ENCODE results near the gene AK3. TPM values are rescaled to one million over a fixed set of nuclear protein-coding genes. Genes with fewer than 3 reads are reported as not detected.

Gene AK3
- total RNA-seq, 2 donors from 2014 or later, result 37.5 to 44.9 TPM

DNA sequence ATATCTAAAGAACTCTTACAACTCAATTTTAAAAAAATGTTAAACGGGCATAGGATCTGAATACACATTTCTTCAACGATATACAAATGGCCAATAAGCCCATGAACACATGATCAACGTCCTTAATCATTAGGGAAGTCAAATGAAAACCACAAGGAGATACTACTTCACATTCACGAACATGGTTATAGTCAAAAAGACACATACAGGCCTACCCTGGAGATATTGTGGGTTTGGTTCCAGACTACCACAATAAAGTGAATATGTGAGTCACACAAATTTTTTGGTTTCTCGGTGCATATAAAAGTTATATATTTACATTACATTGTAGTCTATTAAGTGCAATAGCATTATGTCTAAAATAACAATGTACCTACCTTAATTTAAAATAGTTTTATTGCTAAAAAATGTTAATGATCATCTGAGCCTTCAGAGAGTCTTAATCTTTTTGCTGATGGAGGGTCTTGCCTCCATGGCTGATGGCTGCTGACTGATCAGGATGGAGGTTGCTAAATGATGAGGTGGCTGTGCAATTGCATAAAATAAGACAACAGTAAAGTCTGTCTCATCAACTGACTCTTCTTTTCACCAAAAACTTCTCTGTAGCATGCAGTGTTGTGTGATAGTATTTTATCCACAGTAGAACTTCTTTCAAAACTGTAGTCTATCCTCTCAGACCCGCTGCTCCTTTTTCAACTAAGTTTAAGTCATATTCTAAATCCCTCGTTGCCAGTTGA, 15.1 kb downstream of the AK3 start:
- Mint-ChIP-seq H3K27ac (no peak overlapping the region), H3K36me3 (peaks cover 0 to 28% of the 10 kb centered on the region in 2 donors), H3K9me3 (no peaks in the 10 kb centered on the region)
- peak; percentile 26 to 61 for ATAC-seq
- no peak for DNase-seq (ENCODE audit: low spot score in 2 of 2)

DNA sequence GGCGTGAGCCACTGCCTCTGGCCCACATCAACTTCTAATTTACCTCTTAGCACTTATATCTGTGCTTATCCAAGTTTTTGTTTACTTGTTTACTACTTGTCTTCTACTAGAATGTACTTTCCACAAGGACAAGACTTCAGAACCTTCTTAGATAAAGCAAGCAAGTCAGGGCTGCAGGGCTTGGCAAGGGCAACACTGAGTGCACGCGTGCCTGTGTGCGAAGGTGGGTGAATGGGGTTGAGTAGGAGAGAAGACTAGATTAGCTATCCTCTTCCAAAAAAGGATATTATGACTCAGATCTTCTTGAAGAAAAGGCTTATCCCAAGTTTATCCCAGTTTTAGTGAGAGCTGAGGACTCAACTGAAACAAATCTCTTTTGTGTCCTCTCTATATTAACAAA, 19.3 kb downstream of the AK3 start:
- peaks cover 6 to 31% of the 10 kb centered on the region in 2 donors for H3K36me3 Mint-ChIP-seq

DNA sequence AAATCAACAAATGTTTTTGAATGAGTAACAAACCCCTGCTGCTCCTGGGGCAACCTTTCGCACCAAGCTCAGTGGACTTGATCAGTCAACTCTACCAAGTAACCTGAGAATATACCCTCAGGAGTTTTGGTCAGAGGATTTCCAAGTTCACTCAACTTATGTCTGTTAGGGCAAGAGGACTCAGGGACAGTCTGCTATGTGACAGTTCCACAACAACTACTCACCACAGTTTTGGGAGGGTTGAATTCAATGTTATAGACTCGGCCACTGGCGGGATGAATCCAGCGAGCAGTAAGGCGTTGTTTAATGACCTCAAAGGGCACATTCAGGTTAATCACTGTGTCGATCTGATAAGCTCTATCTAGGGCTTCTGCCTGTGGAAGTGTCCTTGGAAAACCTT, 22.1 kb downstream of the AK3 start:
- Mint-ChIP-seq H3K9me3 (peaks cover 0 to 3% of the 10 kb centered on the region in 2 donors), H3K36me3 (peaks cover 6 to 9% of the 10 kb centered on the region in 2 donors), H3K27ac (no peak overlapping the region)
- ATAC-seq, result no peak
- no peak for DNase-seq (ENCODE audit: low spot score in 2 of 2)

More for the DNA sequence above, 19.3 kb downstream of the AK3 start:
- Mint-ChIP-seq H3K27ac (no peak overlapping the region), H3K9me3 (no peaks in the 10 kb centered on the region)
- DNase-seq (ENCODE audit: low spot score in 2 of 2) (no peak), ATAC-seq (no peak)

DNA sequence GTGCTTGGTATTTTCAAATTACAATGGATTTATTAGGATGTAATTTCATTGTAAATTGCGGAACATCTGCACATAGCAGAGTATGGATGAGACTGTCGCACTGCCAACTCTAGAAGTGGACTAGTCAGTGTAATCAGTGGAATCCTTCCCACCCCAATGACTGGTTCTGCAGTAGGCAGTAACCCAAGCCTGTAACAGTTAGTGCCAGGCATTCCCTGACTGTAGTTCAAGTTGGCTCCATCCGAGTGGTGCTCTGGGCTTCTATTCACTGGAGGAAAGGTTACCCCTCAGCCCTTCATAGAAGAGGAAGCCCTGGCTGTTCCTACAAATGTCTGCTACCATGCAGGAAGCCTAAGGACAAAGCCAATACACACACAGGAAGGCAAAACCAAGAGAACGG, 23.2 kb downstream of the AK3 start:
- H3K9me3 Mint-ChIP-seq, result peaks cover 0 to 6% of the 10 kb centered on the region in 2 donors
- ATAC-seq, result no peak
- DNase-seq (ENCODE audit: low spot score in 2 of 2), result no peak
- peaks cover 6% of the 10 kb centered on the region in 2 donors for H3K36me3 Mint-ChIP-seq
- H3K27ac Mint-ChIP-seq, result no peak overlapping the region

DNA sequence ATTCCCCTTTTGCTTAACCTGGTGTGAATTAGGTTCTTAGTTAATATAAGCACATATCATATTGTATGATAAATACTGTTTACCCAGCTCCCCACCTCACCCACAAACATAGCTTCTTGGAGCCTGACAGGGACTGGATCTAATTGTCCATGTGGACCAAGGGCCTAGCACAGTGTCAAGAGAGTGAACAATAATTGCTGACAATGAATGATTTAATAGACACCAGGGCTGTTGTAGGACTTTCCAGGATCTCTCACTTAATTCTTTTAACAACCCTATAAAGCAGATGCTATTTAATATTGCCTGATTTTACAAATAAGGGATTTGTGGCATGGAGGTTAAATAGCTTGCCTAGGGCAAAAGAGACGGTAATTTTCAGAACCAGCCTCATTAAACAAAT, 24.8 kb downstream of the AK3 start:
- peaks cover 8 to 10% of the 10 kb centered on the region in 2 donors for H3K36me3 Mint-ChIP-seq
- ATAC-seq, result no peak
- DNase-seq (ENCODE audit: low spot score in 2 of 2), result no peak
- H3K9me3 Mint-ChIP-seq, result peaks cover 0 to 6% of the 10 kb centered on the region in 2 donors
- H3K27ac Mint-ChIP-seq, result no peak overlapping the region

- no peak for DNase-seq (ENCODE audit: low spot score in 2 of 2)
- ATAC-seq, result no peak
- Mint-ChIP-seq H3K27ac (no peak overlapping the region), H3K36me3 (peaks cover 10 to 17% of the 10 kb centered on the region in 2 donors), H3K9me3 (peaks cover 0 to 6% of the 10 kb centered on the region in 2 donors)
These were observed 26.6 kb downstream of the AK3 start for GRCh38 chr9:4714266-4715016.

GRCh38 chr9:4713849-4714248, 27.2 kb downstream of the AK3 start:
- peak; percentile 29 to 34 for ATAC-seq

GRCh38 chr9:4709380-4709779, 31.6 kb downstream of the AK3 start:
- no peak for DNase-seq (ENCODE audit: low spot score in 2 of 2)
- H3K9me3 Mint-ChIP-seq, result peaks cover 0 to 6% of the 10 kb centered on the region in 2 donors
- peak overlapping the region in 1 of 2 donors; percentile 70 for H3K27ac Mint-ChIP-seq
- no peak for ATAC-seq
- peaks cover 4 to 37% of the 10 kb centered on the region in 2 donors for H3K36me3 Mint-ChIP-seq

More at GRCh38 chr9:4713849-4714248, 27.2 kb downstream of the AK3 start:
- H3K36me3 Mint-ChIP-seq, result peaks cover 5 to 23% of the 10 kb centered on the region in 2 donors
- peaks cover 0 to 6% of the 10 kb centered on the region in 2 donors for H3K9me3 Mint-ChIP-seq
- peak overlapping the region in 1 of 2 donors; percentile 46 for H3K27ac Mint-ChIP-seq
- DNase-seq (ENCODE audit: low spot score in 2 of 2), result no peak

- no peaks in the 10 kb centered on the region for H3K9me3 Mint-ChIP-seq
- ATAC-seq (no peak), DNase-seq (ENCODE audit: low spot score in 2 of 2) (no peak)
- H3K36me3 Mint-ChIP-seq, result peaks cover 7 to 39% of the 10 kb centered on the region in 2 donors
- no peak overlapping the region for H3K27ac Mint-ChIP-seq
These were observed 33.9 kb downstream of the AK3 start for GRCh38 chr9:4706971-4707622.

- Mint-ChIP-seq H3K9me3 (no peaks in the 10 kb centered on the region), H3K36me3 (peaks cover 5 to 43% of the 10 kb centered on the region in 2 donors), H3K27ac (no peak overlapping the region)
- DNase-seq (ENCODE audit: low spot score in 2 of 2) (no peak), ATAC-seq (no peak)
These were observed 35.0 kb downstream of the AK3 start for GRCh38 chr9:4706021-4706420.

GRCh38 chr9:4704129-4704528, 36.9 kb downstream of the AK3 start:
- no peaks in the 10 kb centered on the region for H3K9me3 Mint-ChIP-seq
- H3K36me3 Mint-ChIP-seq, result peaks cover 5 to 32% of the 10 kb centered on the region in 2 donors
- H3K27ac Mint-ChIP-seq, result no peak overlapping the region
- ATAC-seq, result peak; percentile 45 to 59
- DNase-seq (ENCODE audit: low spot score in 2 of 2), result no peak

- Mint-ChIP-seq H3K27ac (no peak overlapping the region), H3K9me3 (no peaks in the 10 kb centered on the region), H3K36me3 (peaks cover 5 to 17% of the 10 kb centered on the region in 2 donors)
- no peak for ATAC-seq
- no peak for DNase-seq (ENCODE audit: low spot score in 2 of 2)
These were observed 39.5 kb downstream of the AK3 start for GRCh38 chr9:4701526-4701925.

DNA sequence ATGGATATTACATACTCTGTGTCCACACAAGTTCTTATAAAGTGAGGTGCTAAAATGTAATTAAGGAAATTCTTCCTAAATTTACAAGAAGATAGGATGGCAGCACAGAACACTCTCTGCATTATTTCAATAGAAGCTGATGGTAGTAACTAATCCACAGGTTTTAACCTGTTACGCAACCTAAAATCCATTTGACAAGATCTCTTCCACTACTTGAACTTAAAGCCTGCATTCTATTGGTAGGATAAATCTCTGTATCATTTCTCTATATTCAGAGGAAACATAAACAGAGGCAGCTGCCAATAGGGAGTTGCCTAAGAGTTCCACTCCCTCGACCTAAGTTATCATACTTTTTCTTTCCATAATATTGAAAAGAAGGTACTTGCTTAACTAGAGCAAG, 40.1 kb downstream of the AK3 start:
- Mint-ChIP-seq H3K27ac (no peak overlapping the region), H3K36me3 (peaks cover 5 to 12% of the 10 kb centered on the region in 2 donors), H3K9me3 (no peaks in the 10 kb centered on the region)
- no peak for DNase-seq (ENCODE audit: low spot score in 2 of 2)
- no peak for ATAC-seq

DNA sequence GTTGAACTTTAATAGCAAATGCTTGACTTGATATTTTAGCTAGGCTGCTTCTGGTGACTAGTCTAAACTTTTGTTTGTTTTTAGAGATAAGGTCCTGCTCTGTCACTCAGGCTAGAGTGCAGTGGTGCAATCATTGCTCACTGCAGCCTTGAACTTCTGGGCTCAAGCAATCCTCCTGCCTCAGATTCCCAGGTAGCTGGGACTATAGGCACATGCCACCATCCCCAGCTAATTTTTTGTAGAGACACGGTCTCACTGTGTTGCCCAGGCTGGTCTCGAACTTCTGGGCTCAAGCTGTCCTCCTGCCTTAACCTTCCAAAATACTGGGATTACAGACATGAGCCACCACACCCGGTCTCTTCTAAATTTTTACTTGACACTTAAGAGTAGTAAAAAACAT, 40.9 kb downstream of the AK3 start:
- DNase-seq (ENCODE audit: low spot score in 2 of 2) (no peak), ATAC-seq (no peak)
- Mint-ChIP-seq H3K9me3 (no peaks in the 10 kb centered on the region), H3K27ac (no peak overlapping the region), H3K36me3 (peaks cover 5 to 10% of the 10 kb centered on the region in 2 donors)

GRCh38 chr9:4691795-4692194, 49.2 kb downstream of the AK3 start:
- ATAC-seq, result peak; percentile 46 to 60
- H3K27ac Mint-ChIP-seq, result no peak overlapping the region
- no peak for DNase-seq (ENCODE audit: low spot score in 2 of 2)
- no peaks in the 10 kb centered on the region for H3K9me3 Mint-ChIP-seq
- peaks cover 0 to 12% of the 10 kb centered on the region in 2 donors for H3K36me3 Mint-ChIP-seq

- H3K27ac Mint-ChIP-seq, result peak overlapping the region in 1 of 2 donors; percentile 64
- peaks cover 0 to 12% of the 10 kb centered on the region in 2 donors for H3K36me3 Mint-ChIP-seq
- ATAC-seq, result peak; percentile 18 to 30
These were observed 50.9 kb downstream of the AK3 start for GRCh38 chr9:4690144-4690543.

DNA sequence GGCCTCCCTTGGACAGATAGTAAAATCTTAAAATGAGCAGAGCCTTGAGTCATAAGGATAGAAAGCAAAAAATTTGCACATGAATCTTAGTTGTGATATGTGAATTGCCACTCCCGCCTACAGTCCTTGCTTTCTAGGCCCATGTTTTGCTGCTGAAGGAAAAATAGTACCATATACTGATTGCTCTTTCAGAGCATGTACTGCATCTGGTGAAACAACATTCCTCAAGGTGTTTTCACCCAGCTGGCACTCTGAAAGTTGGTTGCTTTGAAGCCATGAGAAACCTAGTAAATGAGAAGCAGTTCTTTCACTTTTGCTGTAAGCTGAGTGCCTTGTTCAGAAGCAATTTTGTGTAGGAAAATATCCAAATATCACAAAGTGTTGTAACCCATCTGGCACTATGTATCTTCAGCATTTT, 51.3 kb downstream of the AK3 start:
- Mint-ChIP-seq H3K9me3 (no peaks in the 10 kb centered on the region), H3K36me3 (peaks cover 2 to 16% of the 10 kb centered on the region in 2 donors), H3K27ac (peak overlapping the region in 1 of 2 donors; percentile 64)
- no peak for DNase-seq (ENCODE audit: low spot score in 2 of 2)
- peak; percentile 84 to 94 for ATAC-seq

More at GRCh38 chr9:4690144-4690543, 50.9 kb downstream of the AK3 start:
- DNase-seq (ENCODE audit: low spot score in 2 of 2), result no peak
- no peaks in the 10 kb centered on the region for H3K9me3 Mint-ChIP-seq
